LNCaP clone FGC (cell line): ENCODE measurements around the gene SNX6.
"Not testable (repeated sequence)": the region's sequence is repeated elsewhere in the genome, so short reads cannot be mapped to it uniquely, and the experiment has no call there.

Experiments used
- DNase-seq: peaks from one replicate; pipeline ENCODE4 v3.0.0-alpha.2; 2011; ENCODE audit warnings: low read depth
- H3K4me3 ChIP-seq: 2 replicates; pipeline ENCODE4 v1.5.1; 2011; ENCODE audit warnings: mild to moderate bottlenecking, low read depth, low read length, control low read depth
- CTCF ChIP-seq: IDR thresholded peaks from 2 replicates; pipeline ENCODE4 v1.5.1; 2012; ENCODE audit warnings: mild to moderate bottlenecking; ENCODE audit not compliant: control insufficient read depth, insufficient read depth; ENCODE audit errors: extremely low read depth

The SNX6 gene

GRCh38 chr14:34569750-34570149 lies 60.2 kb downstream of the SNX6 start:
- TF ChIP-seq CTCF, result no peak
- H3K4me3 ChIP-seq, result no peak overlapping the region
- no peak for DNase-seq

- no peak for DNase-seq
- H3K4me3 ChIP-seq, result no peak overlapping the region
- no peak for TF ChIP-seq CTCF
Observed at GRCh38 chr14:34568803-34569202, 61.1 kb downstream of the SNX6 start.

- H3K4me3 ChIP-seq, result no peak overlapping the region
- no peak for TF ChIP-seq CTCF
- no peak for DNase-seq
Observed at GRCh38 chr14:34562776-34563150, 67.2 kb downstream of the SNX6 start.

GRCh38 chr14:34562037-34562775 lies 67.7 kb downstream of the SNX6 start:
- not testable (repeated sequence) for DNase-seq, H3K4me3 ChIP-seq

- not testable (repeated sequence) for DNase-seq, H3K4me3 ChIP-seq
Observed at GRCh38 chr14:34556498-34556829, 73.5 kb downstream of the SNX6 start.

- DNase-seq, H3K4me3 ChIP-seq: not testable (repeated sequence)
Observed at GRCh38 chr14:34555583-34556497, 74.1 kb downstream of the SNX6 start.

GRCh38 chr14:34554540-34555250 lies 75.3 kb downstream of the SNX6 start:
- H3K4me3 ChIP-seq, result no peak overlapping the region
- no peak for TF ChIP-seq CTCF
- DNase-seq, result no peak

GRCh38 chr14:34549276-34549966 lies 80.5 kb downstream of the SNX6 start:
- H3K4me3 ChIP-seq, DNase-seq: not testable (repeated sequence)
